HCT116 (cell line): ENCODE results near the gene LPCAT2. TPM values are rescaled to one million over a fixed set of nuclear protein-coding genes. Genes with fewer than 3 reads are reported as not detected.

Experiments used
- ATAC-seq: fragments of 200-7000 bp; cut with Tn5 transposase; 2 replicates; pipeline ENCODE4 v1.9.1; 2020; ENCODE audit warnings: mild to moderate bottlenecking, moderate library complexity
- BruUV-seq: library from RNA; stranded (reverse); fragments of 400-500 nt; replicated peaks from 2 replicates; lab custom pipeline; 2021; lab: Mats Ljungman, UMichigan
- CTCF ChIA-PET: fragments of 300-600 bp; sonication (Branson Sonifier 250); formaldehyde crosslinking; loops from one replicate; lab custom pipeline; 2021; ENCODE audit warnings: antibody characterized with exemption; lab: Charles Lee
- POLR2A ChIA-PET: fragments of 300-600, 350-600 bp; sonication (Branson Sonifier 250); formaldehyde crosslinking; loops from one replicate; lab custom pipeline; 2021; ENCODE audit warnings: antibody characterized with exemption; lab: Charles Lee
- RAD21 ChIA-PET, 2 experiments: fragments of 300-600 bp; sonication (Branson Sonifier 250); formaldehyde crosslinking; loops; one replicate each; lab custom pipeline; 2023; ENCODE audit warnings: low total read pairs in 2 of 2; ENCODE audit not compliant: uncharacterized antibody in 2 of 2, unreplicated experiment in 2 of 2, low non-redundant PET in 1 of 2; lab: Charles Lee
- DNase-seq: peaks from one replicate; pipeline ENCODE4 v3.0.0-alpha.2; 2010; ENCODE audit warnings: low read depth, low spot score
- H2AFZ ChIP-seq: fragments of 200-600 bp; shearing (Covaris generic), sonication (generic); 2 replicates; pipeline ENCODE4 v1.6.1; 2017; ENCODE audit warnings: low read depth, mixed run types, mixed read lengths, antibody characterized with exemption, low read length; ENCODE audit not compliant: poor library complexity, severe bottlenecking
- H3K27ac ChIP-seq: 2 replicates; pipeline ENCODE4 v1.5.1; 2012; ENCODE audit warnings: low read depth, low read length
- H3K27me3 ChIP-seq: fragments of 200-600 bp; sonication (generic); 2 replicates; pipeline ENCODE4 v1.6.1; 2016; ENCODE audit warnings: mixed run types, low read length, mixed read lengths; ENCODE audit not compliant: insufficient read depth
- H3K36me3 ChIP-seq, 2 experiments: fragments of 200-500 bp in 1 of 2; fragments of 200-600 bp in 1 of 2; sonication (Bioruptor generic) in 1 of 2; sonication (generic) in 1 of 2; 2 replicates each; pipeline versions ENCODE4 v1.5.1 to v1.6.1; 2014 to 2016; ENCODE audit warnings: low read length in 2 of 2, inconsistent platforms in 1 of 2, mixed read lengths in 1 of 2, mixed run types in 1 of 2; ENCODE audit not compliant: insufficient read depth in 2 of 2, control insufficient read depth in 1 of 2
- H3K4me1 ChIP-seq, 2 experiments: fragments of 200-600 bp in 1 of 2; sonication (generic) in 1 of 2; 2 replicates each; pipeline versions ENCODE4 v1.5.1 to v1.6.1; 2012 to 2017; ENCODE audit warnings: low read length in 2 of 2, inconsistent platforms in 1 of 2, mild to moderate bottlenecking in 1 of 2, mixed read lengths in 1 of 2, mixed run types in 1 of 2, moderate library complexity in 1 of 2; ENCODE audit not compliant: insufficient read depth in 2 of 2, control insufficient read depth in 1 of 2
- H3K4me2 ChIP-seq: fragments of 200-600 bp; sonication (generic); 2 replicates; pipeline ENCODE4 v1.6.1; 2017; ENCODE audit warnings: mixed run types, low read length, mixed read lengths
- H3K4me3 ChIP-seq, 2 experiments: fragments of 200-600 bp in 1 of 2; sonication (generic) in 1 of 2; replicated peaks in 1 of 2; 2 replicates each; pipeline ENCODE4 v1.5.1; 2011 to 2016; ENCODE audit warnings: low read length in 2 of 2, control low read depth in 1 of 2, low read depth in 1 of 2, mild to moderate bottlenecking in 1 of 2, mixed read lengths in 1 of 2, mixed run types in 1 of 2
- H3K79me2 ChIP-seq: fragments of 200-600 bp; sonication (generic); 2 replicates; pipeline ENCODE4 v1.6.1; 2017; ENCODE audit warnings: mild to moderate bottlenecking, mixed run types, low read length, moderate library complexity, mixed read lengths; ENCODE audit not compliant: insufficient read depth
- H3K9ac ChIP-seq: fragments of 200-600 bp; sonication (generic); 2 replicates; pipeline ENCODE4 v1.6.1; 2016; ENCODE audit warnings: low read length, mixed read lengths
- H3K9me2 ChIP-seq: fragments of 200-600 bp; sonication (generic), shearing (Covaris generic); 2 replicates; pipeline ENCODE4 v1.6.1; 2017; ENCODE audit warnings: mixed run types, mild to moderate bottlenecking, moderate library complexity; ENCODE audit not compliant: insufficient read depth
- H3K9me3 ChIP-seq, 2 experiments: fragments of 200-500 bp in 1 of 2; fragments of 200-600 bp in 1 of 2; sonication (Bioruptor generic) in 1 of 2; sonication (generic) in 1 of 2; 2 replicates each; pipeline ENCODE4 v1.6.1; 2014 to 2017; ENCODE audit warnings: low read length in 2 of 2, mixed read lengths in 2 of 2, inconsistent platforms in 1 of 2, low read depth in 1 of 2, mild to moderate bottlenecking in 1 of 2, mixed run types in 1 of 2, moderate library complexity in 1 of 2; ENCODE audit not compliant: control insufficient read depth in 1 of 2, insufficient read depth in 1 of 2
- H4K20me1 ChIP-seq: fragments of 200-600 bp; sonication (generic), shearing (Covaris generic); 2 replicates; pipeline ENCODE4 v1.6.1; 2017; ENCODE audit warnings: mixed run types, mild to moderate bottlenecking, moderate library complexity; ENCODE audit not compliant: insufficient read depth
- EGR1 ChIP-seq: IDR thresholded peaks from 2 replicates; pipeline ENCODE4 v1.6.1; 2012; ENCODE audit warnings: low read depth
- FOSL1 ChIP-seq: IDR thresholded peaks from 2 replicates; pipeline ENCODE4 v1.6.1; 2012; ENCODE audit warnings: low read depth
- POLR2AphosphoS5 ChIP-seq: IDR thresholded peaks from 2 replicates; pipeline ENCODE4 v1.6.1; 2011; ENCODE audit warnings: mild to moderate bottlenecking, low read depth, low read length, moderate library complexity
- RAD21 ChIP-seq: IDR thresholded peaks from 2 replicates; pipeline ENCODE4 v1.6.1; 2012; ENCODE audit warnings: low read depth, mild to moderate bottlenecking
- SIN3A ChIP-seq: IDR thresholded peaks from 2 replicates; pipeline ENCODE4 v1.6.1; 2012; ENCODE audit warnings: low read depth
- SP1 ChIP-seq: IDR thresholded peaks from 2 replicates; pipeline ENCODE4 v1.6.1; 2012; ENCODE audit warnings: low read depth
- TCF7L2 ChIP-seq: IDR thresholded peaks from 2 replicates; pipeline ENCODE4 v1.7.0; 2011; ENCODE audit warnings: borderline replicate concordance, inconsistent platforms; ENCODE audit not compliant: insufficient read depth, insufficient read length; ENCODE audit errors: extremely low read depth
- YY1 ChIP-seq: IDR thresholded peaks from 2 replicates; pipeline ENCODE4 v1.6.1; 2011; ENCODE audit warnings: low read length, low read depth, moderate library complexity, mild to moderate bottlenecking; ENCODE audit not compliant: insufficient replicate concordance; ENCODE audit errors: extremely low read depth
- intact Hi-C: fragments of 100-400 bp; cut with micrococcal nuclease; formaldehyde crosslinking; loops from 2 replicates; pipeline ENCODE4 v1.10.0; 2022
- total RNA-seq: library from RNA; stranded (reverse); gene quantifications from one replicate; pipeline ENCODE4 v1.2.1, GENCODE V29; 2021; ENCODE audit not compliant: unreplicated experiment
- TF ChIP-seq, protein P1 (sequence below): IDR thresholded peaks from 2 replicates; pipeline ENCODE4 v1.6.1; 2012; ENCODE audit warnings: low read depth

The LPCAT2 gene
- total RNA-seq, 1 experiment from 2014 or later, result 13.1 TPM

DNA sequence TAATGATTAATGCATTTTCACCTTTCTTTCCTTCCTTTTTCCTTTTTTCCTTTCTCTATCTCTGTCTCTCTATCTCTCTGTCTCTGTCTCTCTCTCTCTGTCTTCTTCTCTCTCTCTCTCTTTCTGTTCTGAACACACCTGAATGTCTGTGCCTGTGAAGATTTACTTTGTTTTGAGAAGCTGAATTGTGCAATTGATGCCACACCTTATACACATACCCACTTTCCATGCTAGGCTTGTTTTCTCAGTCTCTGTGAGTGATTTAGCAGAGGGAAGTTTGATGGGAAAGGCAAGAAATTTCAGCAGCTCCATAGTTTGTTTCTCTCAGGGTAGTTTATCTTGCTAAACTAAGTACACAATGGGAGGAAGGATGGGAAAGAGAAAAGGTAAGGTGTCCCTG, 48.3 kb downstream of the LPCAT2 start:
- H3K9me2 ChIP-seq, result no peaks in the 10 kb centered on the region
- H3K36me3 ChIP-seq, result no peaks in the 10 kb centered on the region
- POLR2A ChIA-PET, result no interaction called here
- intact Hi-C loops, result no loop called here
- H3K9ac ChIP-seq, result no peak overlapping the region
- DNase-seq, result no peak
- H3K4me1 ChIP-seq, result no peaks in the 10 kb centered on the region
- H3K9me3 ChIP-seq, result no peaks in the 10 kb centered on the region
- no peak for ATAC-seq
- no TSS peak for BruUV-seq
- no peak overlapping the region for H2AFZ ChIP-seq
- no peak for TF ChIP-seq SIN3A
- TF ChIP-seq RAD21, result no peak
- TF ChIP-seq FOSL1, result no peak
- TF ChIP-seq, protein P1, sequence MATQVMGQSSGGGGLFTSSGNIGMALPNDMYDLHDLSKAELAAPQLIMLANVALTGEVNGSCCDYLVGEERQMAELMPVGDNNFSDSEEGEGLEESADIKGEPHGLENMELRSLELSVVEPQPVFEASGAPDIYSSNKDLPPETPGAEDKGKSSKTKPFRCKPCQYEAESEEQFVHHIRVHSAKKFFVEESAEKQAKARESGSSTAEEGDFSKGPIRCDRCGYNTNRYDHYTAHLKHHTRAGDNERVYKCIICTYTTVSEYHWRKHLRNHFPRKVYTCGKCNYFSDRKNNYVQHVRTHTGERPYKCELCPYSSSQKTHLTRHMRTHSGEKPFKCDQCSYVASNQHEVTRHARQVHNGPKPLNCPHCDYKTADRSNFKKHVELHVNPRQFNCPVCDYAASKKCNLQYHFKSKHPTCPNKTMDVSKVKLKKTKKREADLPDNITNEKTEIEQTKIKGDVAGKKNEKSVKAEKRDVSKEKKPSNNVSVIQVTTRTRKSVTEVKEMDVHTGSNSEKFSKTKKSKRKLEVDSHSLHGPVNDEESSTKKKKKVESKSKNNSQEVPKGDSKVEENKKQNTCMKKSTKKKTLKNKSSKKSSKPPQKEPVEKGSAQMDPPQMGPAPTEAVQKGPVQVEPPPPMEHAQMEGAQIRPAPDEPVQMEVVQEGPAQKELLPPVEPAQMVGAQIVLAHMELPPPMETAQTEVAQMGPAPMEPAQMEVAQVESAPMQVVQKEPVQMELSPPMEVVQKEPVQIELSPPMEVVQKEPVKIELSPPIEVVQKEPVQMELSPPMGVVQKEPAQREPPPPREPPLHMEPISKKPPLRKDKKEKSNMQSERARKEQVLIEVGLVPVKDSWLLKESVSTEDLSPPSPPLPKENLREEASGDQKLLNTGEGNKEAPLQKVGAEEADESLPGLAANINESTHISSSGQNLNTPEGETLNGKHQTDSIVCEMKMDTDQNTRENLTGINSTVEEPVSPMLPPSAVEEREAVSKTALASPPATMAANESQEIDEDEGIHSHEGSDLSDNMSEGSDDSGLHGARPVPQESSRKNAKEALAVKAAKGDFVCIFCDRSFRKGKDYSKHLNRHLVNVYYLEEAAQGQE, result no peak
- TF ChIP-seq POLR2AphosphoS5, result no peak
- no peak for TF ChIP-seq SP1
- TF ChIP-seq EGR1, result no peak
- TF ChIP-seq TCF7L2, result no peak
- no peak for TF ChIP-seq YY1
- H3K27ac ChIP-seq, result no peak overlapping the region
- H3K27me3 ChIP-seq, result no peaks in the 10 kb centered on the region
- H3K4me2 ChIP-seq, result no peak overlapping the region
- no peak overlapping the region for H3K4me3 ChIP-seq
- RAD21 ChIA-PET, result no interaction called here
- CTCF ChIA-PET, result no interaction called here
- no peaks in the 10 kb centered on the region for H3K79me2 ChIP-seq
- H4K20me1 ChIP-seq, result no peaks in the 10 kb centered on the region
